ES-I3 (cell line): ENCODE results near the gene IL1RL1.

ENCODE experiments used
- H3K36me3 ChIP-seq: 2 replicates; pipeline ENCODE4 v1.6.1; 2013; ENCODE audit warnings: mild to moderate bottlenecking, low read length, control low read depth, moderate library complexity; ENCODE audit not compliant: insufficient read depth
- H3K4me1 ChIP-seq: 2 replicates; pipeline ENCODE4 v1.6.1; 2013; ENCODE audit warnings: mild to moderate bottlenecking, control low read depth, low read length; ENCODE audit not compliant: insufficient read depth
- H3K9ac ChIP-seq: 2 replicates; pipeline ENCODE4 v1.6.1; 2013; ENCODE audit warnings: low read depth, mild to moderate bottlenecking, low read length, moderate library complexity
- H3K9me3 ChIP-seq: 2 replicates; pipeline ENCODE4 v1.6.1; 2013; ENCODE audit warnings: mild to moderate bottlenecking, low read length, moderate library complexity; ENCODE audit not compliant: control insufficient read depth, insufficient read depth

The IL1RL1 gene

GRCh38 chr2:102358496-102358895, 47.1 kb downstream of the IL1RL1 start:
- H3K36me3 ChIP-seq, result no peaks in the 10 kb centered on the region

GRCh38 chr2:102359527-102359926, 48.2 kb downstream of the IL1RL1 start:
- no peaks in the 10 kb centered on the region for H3K9me3 ChIP-seq
- no peaks in the 10 kb centered on the region for H3K36me3 ChIP-seq
- no peak overlapping the region for H3K9ac ChIP-seq
- no peaks in the 10 kb centered on the region for H3K4me1 ChIP-seq

More at GRCh38 chr2:102358496-102358895, 47.1 kb downstream of the IL1RL1 start:
- no peaks in the 10 kb centered on the region for H3K4me1 ChIP-seq
- H3K9ac ChIP-seq, result no peak overlapping the region
- H3K9me3 ChIP-seq, result no peaks in the 10 kb centered on the region

DNA sequence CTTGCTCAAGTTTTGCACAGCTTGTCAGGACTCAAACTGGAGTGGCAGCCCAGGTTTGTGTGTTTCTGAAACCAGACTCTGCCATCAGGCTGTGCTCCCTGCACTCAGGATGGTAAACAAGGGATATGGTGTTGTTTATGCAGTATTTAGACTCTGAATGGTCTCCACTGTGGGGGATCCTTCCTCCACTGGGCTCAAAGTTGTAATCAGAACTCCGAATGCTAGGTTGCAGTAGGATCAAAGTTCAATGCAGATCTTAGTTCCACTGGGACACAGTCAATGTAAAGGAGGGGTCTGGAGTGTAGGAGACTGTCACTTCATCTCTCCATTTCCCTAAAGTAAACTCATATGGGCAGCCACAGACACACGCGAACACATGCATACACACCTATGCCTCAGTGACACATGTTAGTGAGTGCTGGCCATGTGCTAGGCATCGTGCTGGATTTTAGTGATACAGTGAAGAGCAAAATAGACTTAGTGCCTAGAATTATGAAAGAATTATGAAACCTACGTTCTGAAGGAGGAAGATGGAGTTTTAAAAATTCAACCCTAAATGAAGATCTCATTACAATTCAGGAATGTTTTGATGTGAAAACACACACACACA, 50.4 kb downstream of the IL1RL1 start:
- Histone ChIP-seq H3K4me1 (no peaks in the 10 kb centered on the region), H3K9me3 (no peaks in the 10 kb centered on the region), H3K36me3 (no peaks in the 10 kb centered on the region), H3K9ac (no peak overlapping the region)

GRCh38 chr2:102365763-102366162, 54.4 kb downstream of the IL1RL1 start:
- H3K9ac ChIP-seq, result no peak overlapping the region
- H3K9me3 ChIP-seq, result peaks cover 3% of the 10 kb centered on the region; the same call in 1 of the 2 replicates
- H3K4me1 ChIP-seq, result no peaks in the 10 kb centered on the region
- no peaks in the 10 kb centered on the region for H3K36me3 ChIP-seq

GRCh38 chr2:102366406-102367112, 55.2 kb downstream of the IL1RL1 start:
- Histone ChIP-seq H3K9me3 (peaks cover 3% of the 10 kb centered on the region; the same call in 1 of the 2 replicates), H3K4me1 (no peaks in the 10 kb centered on the region)

DNA sequence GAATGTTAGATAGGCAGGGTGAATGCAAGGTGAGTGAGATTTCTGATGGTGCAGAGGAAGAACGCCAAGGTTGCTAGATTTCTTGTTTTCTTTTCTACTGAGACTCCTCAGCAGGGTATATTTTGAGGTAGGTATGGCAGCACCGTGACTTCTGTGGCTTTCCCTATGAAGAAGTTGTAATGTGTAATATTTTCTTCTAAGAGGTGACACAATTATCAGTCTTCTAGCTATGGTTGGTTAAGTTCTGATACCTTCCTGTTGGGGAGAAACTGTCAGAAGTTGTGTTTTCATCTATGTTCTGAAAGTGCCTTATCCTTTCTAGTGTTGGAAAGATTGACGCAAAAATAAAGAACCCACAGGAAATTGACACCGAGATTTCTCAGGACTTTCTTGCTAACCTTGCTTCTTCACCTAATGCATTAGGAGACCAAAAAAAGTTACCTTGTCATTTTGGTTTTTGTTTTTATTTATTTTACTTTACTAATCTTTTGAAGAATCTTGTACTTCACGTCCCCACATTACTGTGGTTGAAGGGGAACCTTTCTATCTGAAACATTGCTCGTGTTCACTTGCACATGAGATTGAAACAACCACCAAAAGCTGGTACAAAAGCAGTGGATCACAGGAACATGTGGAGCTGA, 56.1 kb downstream of the IL1RL1 start:
- Histone ChIP-seq H3K9ac (no peak overlapping the region), H3K9me3 (peaks cover 3% of the 10 kb centered on the region; the same call in 1 of the 2 replicates), H3K4me1 (no peaks in the 10 kb centered on the region), H3K36me3 (no peaks in the 10 kb centered on the region)

More at GRCh38 chr2:102366406-102367112, 55.2 kb downstream of the IL1RL1 start:
- H3K9ac ChIP-seq, result no peak overlapping the region
- H3K36me3 ChIP-seq, result no peaks in the 10 kb centered on the region

GRCh38 chr2:102368461-102369109, 57.2 kb downstream of the IL1RL1 start:
- Histone ChIP-seq H3K36me3 (no peaks in the 10 kb centered on the region), H3K9ac (no peak overlapping the region), H3K9me3 (peaks cover 3% of the 10 kb centered on the region; the same call in 1 of the 2 replicates), H3K4me1 (no peaks in the 10 kb centered on the region)

- Histone ChIP-seq H3K4me1 (no peaks in the 10 kb centered on the region), H3K9ac (no peak overlapping the region), H3K36me3 (no peaks in the 10 kb centered on the region), H3K9me3 (peaks cover 3% of the 10 kb centered on the region; the same call in 1 of the 2 replicates)
Observed at GRCh38 chr2:102369866-102370265, 58.5 kb downstream of the IL1RL1 start.

DNA sequence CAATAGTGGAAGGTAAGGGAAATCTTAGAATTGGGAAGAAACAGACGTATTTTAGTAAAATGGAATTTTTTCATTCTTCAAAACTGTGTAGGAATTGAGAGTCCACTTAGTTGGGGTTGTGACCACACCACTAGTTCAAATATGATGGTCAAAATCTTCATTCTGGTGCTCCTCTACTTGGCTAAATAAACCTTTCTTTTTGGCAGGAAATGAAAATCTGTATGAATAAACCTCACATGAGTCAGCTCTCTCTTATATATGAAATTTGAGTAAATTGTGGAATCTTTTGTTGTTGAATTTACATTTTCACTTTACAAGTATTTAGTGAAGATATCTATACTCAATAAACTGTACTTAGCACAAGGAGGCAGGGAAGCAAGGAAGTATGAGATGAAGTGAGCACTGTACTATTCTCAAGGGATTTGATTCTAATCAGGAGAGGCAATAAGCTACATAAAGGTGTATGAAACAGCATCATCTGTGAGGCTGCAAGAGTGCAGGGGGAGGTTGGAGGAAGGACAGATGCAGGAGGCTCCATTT, 64.8 kb downstream of the IL1RL1 start:
- Histone ChIP-seq H3K9ac (no peak overlapping the region), H3K9me3 (no peaks in the 10 kb centered on the region), H3K36me3 (no peaks in the 10 kb centered on the region), H3K4me1 (no peaks in the 10 kb centered on the region)

DNA sequence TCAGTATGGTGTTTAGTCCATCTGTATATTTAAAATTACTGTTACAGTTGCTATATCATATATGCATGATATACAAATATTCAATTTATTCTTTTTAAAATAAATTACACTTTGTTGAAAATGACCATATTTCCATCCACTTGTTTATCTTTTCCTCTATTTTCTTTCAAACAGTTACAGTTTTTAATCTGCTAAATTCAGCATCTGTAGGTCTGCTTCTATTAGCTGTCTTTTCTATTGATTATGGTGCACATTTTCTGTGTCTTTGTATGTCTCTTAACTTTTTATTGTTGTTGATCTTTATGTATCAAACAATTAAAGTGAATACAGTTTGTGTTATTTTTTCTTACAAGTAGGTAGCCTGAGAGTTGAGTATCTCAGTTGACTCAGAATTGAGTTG, 72.4 kb downstream of the IL1RL1 start:
- Histone ChIP-seq H3K4me1 (no peaks in the 10 kb centered on the region), H3K9me3 (no peaks in the 10 kb centered on the region; the same call in none of the 2 replicates)

DNA sequence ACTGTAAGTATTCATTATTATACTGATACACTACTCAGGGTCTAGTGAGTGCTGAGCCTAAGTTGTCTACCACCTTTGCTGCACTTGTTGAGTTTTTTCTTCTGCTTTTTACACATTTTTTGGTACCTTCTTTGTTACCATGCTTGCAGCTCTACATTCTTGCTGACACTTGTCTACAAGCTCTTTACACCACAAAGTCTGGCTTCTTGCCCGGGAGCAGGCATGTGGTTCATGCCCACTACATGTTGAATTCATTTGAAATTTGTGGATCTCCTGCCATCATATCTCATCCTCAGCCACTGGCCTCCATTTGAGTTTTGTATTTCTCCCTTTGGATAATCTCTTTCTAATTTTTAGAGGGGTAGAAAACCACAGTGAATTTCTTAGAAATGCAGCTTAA, 74.2 kb downstream of the IL1RL1 start:
- Histone ChIP-seq H3K36me3 (no peaks in the 10 kb centered on the region), H3K4me1 (no peaks in the 10 kb centered on the region), H3K9ac (no peak overlapping the region), H3K9me3 (no peaks in the 10 kb centered on the region; the same call in none of the 2 replicates)

More for the DNA sequence above, 72.4 kb downstream of the IL1RL1 start:
- Histone ChIP-seq H3K36me3 (no peaks in the 10 kb centered on the region), H3K9ac (no peak overlapping the region)

DNA sequence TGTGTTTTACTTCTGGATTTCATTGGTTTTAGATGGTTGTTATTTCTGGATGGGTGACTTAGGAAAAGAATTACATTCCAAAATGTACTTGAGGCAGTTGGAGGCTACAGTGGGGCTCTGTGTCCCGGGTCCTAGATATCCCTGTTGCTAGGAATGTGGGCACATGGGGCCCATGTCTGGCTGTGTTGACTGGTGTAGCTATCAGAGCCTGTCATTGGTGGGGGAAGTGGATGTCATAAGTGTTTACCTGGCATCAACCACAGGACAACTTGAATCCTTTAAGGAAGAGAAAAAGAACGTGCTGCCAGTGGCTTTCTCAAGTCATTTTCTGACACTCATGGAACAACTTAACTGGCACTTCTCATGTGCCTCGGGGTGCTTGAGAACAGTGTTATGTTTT, 74.6 kb downstream of the IL1RL1 start:
- H3K36me3 ChIP-seq, result no peaks in the 10 kb centered on the region
- no peaks in the 10 kb centered on the region for H3K4me1 ChIP-seq
- H3K9me3 ChIP-seq, result no peaks in the 10 kb centered on the region; the same call in none of the 2 replicates
- no peak overlapping the region for H3K9ac ChIP-seq

DNA sequence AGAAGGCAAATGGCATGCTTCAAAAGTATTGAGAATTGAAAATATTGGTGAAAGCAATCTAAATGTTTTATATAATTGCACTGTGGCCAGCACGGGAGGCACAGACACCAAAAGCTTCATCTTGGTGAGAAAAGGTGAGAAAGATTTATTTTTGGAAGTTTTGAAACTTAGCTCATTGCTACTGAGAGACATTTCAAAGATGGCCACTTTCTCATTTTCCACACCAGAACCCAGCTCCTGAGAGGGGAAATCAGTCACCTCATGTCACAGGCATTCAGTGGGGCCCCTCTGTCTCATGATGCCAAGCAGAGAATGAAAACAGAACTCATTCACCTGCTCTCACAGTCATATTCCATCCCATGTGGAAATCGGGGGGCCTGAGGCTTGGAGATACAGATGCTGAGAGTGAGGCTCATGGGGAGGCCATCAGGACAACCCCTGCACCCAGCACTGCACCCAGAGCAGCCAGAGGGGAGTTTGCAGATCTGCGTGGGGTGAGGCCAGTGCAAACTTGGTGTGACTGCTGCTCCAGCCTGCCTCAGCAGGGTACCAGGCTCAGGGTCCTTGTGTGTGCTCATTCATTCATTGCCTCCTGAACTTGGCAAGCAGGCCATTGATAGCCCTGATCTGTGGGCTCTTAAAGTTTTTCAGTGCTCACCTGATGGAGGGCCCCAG, 75.6 kb downstream of the IL1RL1 start:
- no peaks in the 10 kb centered on the region for H3K36me3 ChIP-seq
- no peaks in the 10 kb centered on the region; the same call in none of the 2 replicates for H3K9me3 ChIP-seq
- H3K9ac ChIP-seq, result no peak overlapping the region
- H3K4me1 ChIP-seq, result no peaks in the 10 kb centered on the region
